ENCODE measurements around the gene CD226.
"Not testable (repeated sequence)": the region's sequence is repeated elsewhere in the genome, so short reads cannot be mapped to it uniquely, and the experiment has no call there.

The CD226 gene

DNA sequence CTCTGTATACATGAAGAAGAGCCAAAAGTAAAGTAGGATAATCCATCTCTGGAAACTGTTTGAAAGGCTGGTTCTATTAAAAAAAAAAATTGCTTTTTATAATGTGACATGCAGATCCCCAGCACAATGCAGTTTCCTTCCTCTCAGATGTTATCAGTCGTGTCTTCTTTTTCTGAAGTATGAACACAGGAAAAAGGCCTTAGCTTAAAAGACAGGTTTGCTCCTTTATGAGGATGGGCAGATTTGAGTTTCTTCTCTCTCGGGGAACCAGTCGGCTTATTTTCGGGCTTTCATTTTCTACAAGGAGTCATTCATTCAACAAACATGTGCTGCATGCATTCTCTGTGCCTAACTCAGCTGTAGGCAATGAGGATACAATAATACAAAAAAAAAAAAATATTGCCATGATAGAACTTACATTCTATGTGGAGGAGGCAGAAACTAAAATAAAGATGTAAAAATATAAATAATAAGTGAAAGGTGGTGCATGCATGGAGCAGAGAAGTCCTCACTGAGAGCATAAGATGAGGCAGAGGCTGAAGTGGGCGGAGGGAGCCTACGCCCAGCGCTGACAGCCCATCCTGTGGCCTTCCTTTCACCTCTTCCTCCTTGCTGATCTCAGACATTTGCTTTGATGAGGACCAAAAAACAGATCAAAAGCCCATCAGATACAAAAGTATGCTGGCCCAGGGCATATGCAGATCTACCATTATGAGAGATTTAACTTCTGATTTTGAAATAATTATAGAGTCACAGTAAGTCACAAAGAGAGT, at the start of gene CD226:
TSS of gene CD226 (minus strand) at position 513 of the 773 bp plus-strand sequence. CDS start at position 46, 467 bp downstream.
- DNase-seq: no peak

DNA sequence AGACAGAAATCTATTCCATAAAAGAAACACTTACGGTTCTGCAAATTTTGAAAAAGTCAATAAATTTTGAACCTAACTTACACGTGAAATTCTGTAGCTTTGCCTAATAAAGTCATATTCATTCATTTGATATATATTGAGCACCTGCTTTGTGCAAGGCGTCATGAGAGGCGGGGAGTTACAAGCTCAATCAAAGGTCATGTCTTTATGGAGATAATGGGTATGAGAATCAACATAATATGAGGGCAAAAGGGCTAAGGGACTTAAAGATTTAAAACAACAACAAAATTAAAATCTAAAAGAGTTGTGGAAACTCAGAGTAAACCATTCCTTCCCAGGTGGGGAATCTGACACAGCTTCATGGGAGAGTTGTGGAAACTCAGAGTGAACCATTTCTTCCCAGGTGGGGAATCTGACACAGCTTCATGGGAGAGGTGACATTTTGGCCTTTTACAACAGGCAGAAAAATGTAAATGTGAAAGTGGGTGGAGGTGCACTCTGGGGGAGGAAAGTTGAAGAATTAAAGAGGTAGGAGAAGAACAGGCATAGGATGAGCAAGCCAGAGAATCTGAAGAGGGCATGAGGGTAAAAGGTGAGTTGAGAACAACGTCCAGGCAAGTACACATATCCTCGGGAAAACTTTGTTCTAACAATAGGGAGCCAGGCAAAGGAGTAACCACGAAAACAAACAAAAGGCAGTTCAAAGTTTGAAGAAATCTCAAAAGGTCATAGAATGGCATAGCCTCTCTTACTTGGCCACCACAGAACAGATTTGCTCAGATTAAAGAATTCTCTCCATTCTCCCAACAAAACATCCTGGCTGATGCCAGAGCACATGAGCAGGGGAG, 49.5 kb upstream of the CD226 start:
- DNase-seq: no peak

DNA sequence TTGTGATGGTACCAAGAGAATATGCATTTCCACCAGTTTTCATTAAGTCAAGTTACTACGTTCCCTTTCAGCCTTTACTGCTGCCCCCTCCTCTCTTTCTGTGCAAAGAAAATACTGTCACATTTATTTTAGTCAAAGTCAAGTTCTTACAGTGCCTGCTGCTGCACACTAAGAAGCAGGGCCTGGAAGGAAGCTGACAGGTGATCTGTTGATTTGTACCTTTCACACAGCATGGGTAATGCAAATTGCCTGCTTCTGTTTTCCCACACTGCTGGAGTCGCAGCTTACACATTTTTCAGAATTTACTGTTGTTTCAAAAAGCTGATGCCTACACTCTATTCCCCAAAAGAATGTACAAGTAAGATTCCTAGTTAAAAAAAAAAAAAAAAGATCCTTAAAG, 48.7 kb upstream of the CD226 start:
- no peak for DNase-seq

DNA sequence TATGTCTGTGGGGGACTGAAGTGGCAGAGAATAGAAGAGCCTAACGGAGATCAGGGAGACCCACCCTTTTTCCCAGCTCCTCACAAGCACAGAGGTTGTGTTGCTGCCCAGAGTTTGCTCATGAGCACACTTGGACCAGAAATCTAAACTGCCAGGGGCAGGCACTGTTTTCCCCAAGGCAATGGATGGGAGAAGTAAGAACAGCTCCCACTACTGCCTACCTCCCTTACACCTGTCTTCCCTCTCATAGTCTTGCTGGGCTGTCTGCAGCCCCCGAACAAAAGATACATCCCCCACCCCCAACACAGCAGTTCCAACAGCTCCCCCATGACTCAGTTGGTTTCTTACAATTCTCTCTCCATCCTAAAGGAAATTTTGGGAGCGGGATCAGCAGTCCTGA, 48.1 kb upstream of the CD226 start:
- DNase-seq: no peak

DNA sequence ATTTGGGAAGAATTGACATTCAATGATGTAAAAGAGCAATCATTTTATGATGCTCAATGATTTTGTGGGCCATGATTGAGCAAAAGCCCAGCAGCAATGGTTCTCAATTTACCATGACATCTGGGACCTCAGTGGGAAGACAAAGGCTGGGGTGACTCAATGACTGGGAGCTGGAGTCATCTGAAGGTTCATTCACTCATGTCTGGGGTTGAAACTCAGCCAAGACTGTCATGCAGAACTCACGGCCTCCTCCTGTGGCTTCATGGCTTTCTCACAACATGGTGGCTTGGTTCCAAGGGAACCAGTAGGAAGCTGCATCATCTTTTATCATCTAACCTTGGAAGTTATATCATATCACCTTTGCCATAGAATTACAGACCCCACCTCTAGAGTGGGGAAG, 45.1 kb upstream of the CD226 start:
- no peak for DNase-seq

DNA sequence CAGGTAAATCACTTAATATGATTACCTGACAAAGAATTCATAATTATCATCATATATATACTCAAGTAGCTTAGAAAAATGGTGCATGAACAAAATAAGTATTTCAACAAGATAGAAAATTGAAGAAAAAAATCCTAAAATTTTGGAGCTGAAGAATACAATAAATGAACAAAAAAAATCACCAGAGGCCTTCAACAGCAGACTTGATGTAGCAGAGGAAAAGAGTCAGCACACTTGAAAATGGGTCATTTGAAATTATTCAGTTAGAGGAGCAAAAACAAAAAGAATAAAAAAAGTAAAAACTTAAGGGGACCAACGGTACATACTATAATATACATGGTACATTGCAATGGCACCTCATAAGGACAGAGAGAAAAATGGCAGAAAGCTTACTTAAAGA, 40.2 kb upstream of the CD226 start:
- no peak for DNase-seq

DNA sequence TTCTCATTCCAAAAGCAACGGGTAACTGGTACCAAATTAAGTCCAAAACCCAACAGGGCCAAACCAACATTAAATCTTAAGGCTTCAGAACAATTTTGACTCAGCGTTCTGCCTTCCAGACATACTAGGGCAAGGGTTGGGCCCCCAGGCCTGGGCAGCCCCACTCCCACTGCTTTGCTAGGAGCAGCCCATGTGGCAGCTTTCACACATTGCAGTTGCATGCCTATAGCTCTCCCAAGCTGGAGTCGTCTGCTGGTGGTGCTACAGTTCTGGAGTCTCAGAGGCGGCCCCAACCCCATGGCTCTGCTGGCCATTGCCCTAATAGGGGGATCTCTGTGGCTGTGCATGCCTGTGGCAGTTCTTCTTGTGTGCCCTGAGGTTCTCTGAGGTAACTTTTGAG, 37.6 kb upstream of the CD226 start:
- no peak for DNase-seq

DNA sequence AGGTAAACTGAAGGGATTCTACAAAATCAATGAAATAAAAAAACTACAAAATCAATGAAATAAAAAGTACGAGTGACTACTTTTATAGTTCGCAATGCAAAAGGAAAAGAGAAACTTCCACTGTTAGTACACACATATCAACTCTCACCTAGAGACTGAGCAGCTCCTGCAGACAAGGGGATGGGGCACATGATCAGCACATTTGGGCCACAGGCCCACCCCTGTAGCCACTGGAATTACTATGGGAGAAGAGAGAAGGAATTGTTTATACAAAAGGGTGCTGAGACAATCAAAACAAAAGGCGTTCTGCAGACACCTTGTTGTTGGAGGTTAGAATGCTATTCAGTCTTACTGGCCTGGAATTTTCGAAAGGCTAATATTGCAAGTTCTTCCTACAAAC, 34.7 kb upstream of the CD226 start:
- DNase-seq: no peak

DNA sequence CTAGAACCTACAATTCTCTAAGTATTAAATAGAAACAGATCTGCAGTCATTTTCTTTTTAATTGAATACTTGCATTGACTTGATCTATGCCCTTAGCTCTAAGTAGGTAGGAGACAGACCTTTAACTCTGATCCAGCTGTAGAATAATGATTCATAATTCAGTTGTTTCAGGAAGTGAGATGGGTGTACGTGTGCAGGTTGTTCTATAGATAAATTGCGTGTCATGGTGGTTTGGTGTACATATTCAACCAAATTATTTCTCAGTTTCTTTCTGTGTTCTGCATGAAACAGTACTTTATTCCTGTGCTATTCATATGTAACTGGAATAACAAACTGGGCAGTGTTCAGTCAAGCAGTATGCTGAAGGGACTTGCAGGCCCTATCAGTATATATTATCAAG, 34.3 kb upstream of the CD226 start:
- DNase-seq: no peak

DNA sequence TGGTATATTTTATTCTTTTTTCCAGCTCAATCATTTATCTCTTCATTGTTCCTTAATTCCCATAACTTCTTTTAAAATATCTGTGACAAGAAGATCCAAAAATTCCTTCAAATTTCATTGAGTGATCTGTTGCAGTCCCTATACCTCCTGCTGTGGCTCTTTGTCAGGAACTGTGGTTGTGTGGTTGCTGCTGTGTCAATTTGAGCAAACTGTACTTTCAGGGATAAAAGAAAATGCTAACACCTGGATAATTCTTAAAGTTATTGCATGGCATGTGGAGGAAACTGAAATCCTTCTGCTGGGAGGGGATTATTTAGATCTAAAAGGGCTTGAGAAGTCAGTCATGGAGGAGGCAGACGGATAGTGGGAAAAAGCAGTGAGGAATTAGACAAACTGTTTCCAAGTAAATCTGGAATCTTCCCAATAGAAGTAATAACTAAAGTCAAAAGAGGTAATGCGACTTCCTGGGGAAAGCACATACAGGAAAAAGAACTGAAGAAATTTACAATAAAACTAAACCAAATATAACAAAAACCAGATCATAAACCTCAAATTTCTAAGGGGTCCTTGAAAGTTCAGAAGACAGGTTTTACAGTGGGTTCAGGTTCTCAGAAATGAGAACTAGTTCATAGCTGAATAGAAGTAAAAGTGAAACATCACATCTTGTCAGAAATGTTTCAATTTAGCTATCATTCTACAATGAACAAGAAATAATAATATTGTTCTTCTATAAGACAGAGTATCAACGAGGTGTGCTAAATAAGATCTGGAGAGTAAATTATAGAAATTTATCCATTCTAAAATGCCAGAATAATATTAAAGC, 33.5 kb upstream of the CD226 start:
- no peak for DNase-seq

DNA sequence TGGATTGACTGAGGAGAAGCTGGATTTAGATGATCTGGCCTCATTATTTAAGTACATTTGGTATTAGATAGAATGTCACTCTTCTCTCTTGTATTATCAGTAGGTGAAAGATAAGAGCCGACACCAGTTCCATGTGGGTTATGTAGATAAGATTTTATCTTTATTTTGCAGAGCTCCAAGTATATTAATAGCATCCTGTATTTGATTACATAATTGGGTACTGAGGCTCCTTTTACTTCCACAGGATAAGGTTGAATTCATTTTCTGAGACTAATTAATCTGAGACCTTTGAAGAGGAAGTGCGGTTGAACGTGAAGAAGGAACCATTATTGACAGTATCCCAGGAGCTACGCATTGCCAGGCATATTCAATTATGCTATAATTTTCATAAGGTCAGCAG, 32.8 kb upstream of the CD226 start:
- no peak for DNase-seq

DNA sequence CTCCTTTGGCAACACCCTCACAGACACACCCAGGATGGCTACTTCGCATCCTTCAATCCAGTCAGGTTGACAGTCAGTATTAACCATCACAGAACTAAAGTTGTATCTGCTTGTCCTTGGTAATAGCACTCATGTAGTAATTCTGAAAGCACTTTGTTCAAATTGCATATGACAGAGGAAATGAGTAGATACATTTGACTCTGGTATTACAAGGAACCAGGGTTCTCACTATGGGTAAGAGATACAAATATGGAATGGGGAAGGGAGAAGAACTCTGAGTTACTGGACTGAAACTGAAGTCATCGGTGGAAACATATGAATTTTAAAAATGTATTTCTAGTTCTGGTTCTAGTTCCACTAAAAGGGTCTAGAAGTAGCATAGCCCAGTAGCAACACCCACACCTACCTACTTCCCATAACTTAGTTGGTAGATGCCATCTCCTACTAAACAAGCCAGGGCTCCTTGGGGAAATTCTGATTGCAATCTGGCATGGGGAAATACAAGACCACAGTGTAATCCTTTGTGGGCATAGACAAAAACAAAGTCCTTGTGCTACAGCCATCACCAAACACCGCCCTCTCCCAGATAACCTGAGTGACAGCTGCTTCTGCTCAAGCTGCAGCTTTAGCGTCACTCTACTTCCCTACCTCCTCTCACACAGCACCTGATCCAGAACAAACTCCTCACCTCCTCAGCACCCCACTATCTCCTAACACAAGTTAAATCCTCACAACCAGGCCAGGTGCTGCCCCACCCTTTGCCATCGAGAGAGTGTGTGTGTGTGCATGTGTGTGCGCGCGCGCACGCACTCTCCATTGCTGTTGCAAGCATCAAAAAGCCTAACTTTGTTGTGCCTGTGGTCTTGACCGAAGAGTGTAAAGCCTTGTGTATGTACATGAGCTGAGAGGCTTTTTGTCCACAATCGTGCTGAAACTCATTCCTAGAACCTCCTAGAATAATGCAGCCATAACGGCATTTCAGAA, 31.4 kb upstream of the CD226 start:
- DNase-seq: no peak

DNA sequence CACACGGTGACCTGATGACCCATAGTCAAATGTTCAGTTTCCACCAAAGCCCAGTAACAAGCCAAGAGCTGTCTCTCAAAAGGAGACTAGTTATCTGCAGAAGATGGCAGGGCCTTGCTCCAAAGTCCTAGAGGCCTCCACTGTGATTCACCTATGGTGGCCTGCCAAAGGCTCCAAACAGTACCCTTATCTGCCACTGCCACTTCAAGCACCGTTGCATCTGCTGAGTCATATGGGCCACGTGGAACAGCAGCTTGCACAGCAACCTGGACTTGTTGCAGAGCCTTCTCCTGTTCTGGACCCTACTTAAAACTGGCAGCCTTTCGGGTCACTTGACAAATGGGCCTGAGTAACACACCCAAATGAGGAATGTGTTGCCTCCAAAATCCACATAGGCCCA, 27.6 kb upstream of the CD226 start:
- DNase-seq: not testable (repeated sequence)

DNA sequence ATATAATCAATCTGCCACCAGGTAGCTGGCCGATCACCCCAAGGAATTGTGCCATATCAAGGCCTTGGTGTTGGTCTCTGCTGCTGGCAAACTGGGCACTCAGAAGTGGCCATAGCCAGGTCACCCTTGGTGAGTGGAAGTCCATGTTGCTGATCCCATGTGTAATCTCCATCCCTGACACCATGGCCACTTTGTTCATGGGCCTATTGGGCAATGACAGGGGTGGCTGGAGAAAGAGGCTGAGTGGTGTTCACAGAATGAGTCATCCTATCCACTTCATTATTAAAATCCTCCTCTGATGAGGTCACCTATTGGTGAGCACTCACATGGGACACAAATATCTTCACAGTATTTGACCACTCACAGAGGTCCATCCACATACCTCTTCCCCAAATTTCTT, 26.7 kb upstream of the CD226 start:
- no peak for DNase-seq

DNA sequence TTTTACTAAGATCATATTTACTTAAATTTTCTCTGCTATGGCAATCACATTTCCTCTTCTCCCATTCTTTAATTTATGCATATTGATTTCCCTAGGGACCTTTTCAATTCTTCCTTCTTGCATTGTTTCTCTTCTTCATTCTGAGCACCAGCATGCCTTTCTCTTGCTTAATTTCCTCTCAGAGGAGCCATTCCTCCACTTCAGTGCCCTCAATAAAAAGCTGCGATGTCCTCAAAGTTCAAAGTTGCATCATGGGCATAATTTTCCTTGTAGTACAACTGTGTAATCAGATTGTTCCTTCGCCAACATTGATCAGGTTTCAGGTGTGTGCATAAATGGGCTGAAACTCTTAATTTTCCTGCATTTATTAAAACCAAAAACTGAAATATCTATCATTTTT, 21.8 kb upstream of the CD226 start:
- DNase-seq: no peak

DNA sequence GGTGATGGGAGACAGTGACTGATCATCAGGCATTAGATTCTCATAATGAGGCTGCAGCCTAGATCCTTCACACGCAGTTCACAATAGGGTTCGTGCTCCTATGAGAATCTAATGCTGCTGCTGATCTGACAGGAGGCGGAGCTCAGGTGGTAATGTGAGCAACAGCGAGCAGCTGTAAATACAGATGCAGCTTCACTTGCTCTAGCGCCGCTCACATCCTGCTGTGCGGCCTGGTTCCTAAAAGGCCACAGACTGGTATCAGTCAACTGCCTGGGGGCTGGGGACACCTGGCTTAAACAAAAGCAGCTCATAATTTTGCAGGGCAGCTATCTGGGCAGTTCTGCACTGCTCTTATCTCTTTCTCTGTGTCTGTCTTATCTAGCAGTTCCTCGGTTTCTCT, 20.4 kb upstream of the CD226 start:
- DNase-seq: no peak

DNA sequence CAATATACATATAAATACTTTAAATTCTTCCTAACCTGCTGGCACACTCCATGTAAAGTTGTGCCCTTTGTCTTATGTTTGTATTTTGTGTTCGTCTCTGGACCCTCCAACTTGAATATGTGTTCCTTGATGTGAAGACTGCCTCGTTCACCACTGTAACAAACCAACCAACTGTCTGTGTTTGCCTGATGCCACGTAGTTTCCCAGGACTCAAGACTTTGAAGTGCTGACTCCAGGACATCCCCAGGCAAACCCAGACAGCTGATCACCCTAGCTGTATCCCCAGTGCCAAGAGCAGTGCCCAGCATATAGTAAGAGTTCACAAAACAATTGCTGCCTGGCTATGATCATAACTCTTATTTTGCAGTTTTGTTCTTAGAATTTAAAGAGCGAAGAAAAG, 15.5 kb upstream of the CD226 start:
- no peak for DNase-seq

DNA sequence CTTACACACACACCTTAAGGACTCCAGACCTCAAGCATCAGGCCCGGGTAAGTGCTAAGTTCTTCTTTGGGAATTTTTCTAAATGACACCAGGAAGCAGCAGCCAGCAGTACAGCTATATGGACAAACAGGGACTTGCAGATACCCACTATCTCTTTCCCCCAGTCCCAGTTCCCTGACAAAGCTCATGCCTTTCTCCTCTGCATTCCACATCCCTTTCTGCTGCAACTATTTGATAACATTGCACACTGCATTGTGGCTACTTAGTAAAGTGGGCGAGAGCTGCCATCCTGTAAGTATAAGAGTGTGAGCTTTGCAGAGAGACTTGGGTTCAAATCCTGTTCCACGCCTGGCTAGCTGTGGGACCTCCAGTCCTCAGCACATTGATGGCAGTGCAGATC, 14.0 kb upstream of the CD226 start:
- no peak for DNase-seq

DNA sequence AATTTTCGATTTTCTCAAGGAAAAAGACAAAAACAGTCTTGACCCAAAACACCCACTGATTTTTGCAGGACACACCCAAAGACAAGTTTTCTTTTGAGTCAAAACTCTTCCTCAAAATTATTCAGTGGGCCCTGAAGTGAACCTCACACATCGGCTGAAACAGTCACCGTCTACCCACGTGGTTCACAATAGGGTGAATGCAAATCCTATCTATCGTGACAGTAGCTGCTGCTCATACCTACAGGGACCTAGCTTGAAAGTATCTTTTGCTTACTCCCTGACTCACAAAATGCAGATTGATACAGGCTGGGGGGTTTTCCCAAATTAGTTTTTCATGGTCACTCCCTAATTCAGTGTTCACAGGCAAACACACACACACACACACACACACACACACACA, 10.7 kb upstream of the CD226 start:
- no peak for DNase-seq

DNA sequence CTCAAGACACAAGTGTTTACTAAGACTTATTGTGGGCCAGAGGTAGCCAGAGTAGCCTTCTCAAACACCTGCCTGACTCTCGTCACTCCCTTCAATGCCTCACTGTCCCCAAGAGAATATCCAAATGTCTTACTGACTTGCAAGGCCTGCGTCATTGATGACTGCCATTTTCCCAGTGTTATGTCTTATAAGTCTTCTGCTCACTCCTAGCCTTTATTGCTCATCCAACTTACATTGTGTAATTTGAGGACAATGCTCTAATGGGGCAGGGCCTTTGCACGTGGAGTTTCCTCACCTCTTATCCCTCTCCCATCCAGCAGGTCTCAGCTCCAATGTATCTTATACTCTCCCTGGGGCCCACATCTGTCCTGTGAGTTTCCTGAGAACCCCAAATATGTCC, 10.1 kb upstream of the CD226 start:
- DNase-seq: no peak

Measured in nucleus accumbens (tissue), 56 donors.